CD4-positive, alpha-beta T cell (primary cell): ENCODE results near the gene ARHGAP6. TPM values are rescaled to one million over a fixed set of nuclear protein-coding genes. Genes with fewer than 3 reads are reported as not detected.

Source experiments
- ATAC-seq: fragments of 200-7000 bp; cut with Tn5 transposase; one replicate; pipeline ENCODE4 v1.10.0; 2022; ENCODE audit warnings: mild to moderate bottlenecking; ENCODE audit not compliant: poor library complexity
- CTCF ChIA-PET: fragments of 350-600 bp; sonication (Branson Sonifier 250); formaldehyde crosslinking; loops from one replicate; lab custom pipeline; 2021; ENCODE audit warnings: antibody characterized with exemption, inconsistent platforms; lab: Charles Lee
- POLR2A ChIA-PET: fragments of 350-600 bp; sonication (Branson Sonifier 250); formaldehyde crosslinking; loops from one replicate; lab custom pipeline; 2021; ENCODE audit warnings: antibody characterized with exemption, inconsistent platforms; lab: Charles Lee
- DNase-seq, 14 experiments: peaks; one replicate each; pipeline ENCODE4 v3.0.0-alpha.2; 2013 to 2020; ENCODE audit warnings: mixed read lengths in 2 of 14
- H3K27ac ChIP-seq, 2 donors: one replicate each; pipeline versions ENCODE4 v1.5.1 to v1.7.0; 2013; ENCODE audit warnings: low read length in 2 of 2, low read depth in 1 of 2, mild to moderate bottlenecking in 1 of 2
- H3K27me3 ChIP-seq, 2 experiments: 1 replicate in 1 of 2; 2 replicates in 1 of 2; pipeline versions ENCODE4 v1.6.1 to v1.7.0; 2013; ENCODE audit warnings: low read length in 2 of 2, control low read depth in 1 of 2, mild to moderate bottlenecking in 1 of 2, moderate library complexity in 1 of 2; ENCODE audit not compliant: insufficient read depth in 2 of 2, control insufficient read depth in 1 of 2
- H3K36me3 ChIP-seq: one replicate; pipeline ENCODE4 v1.6.1; 2013; ENCODE audit warnings: low read length, control low read depth; ENCODE audit not compliant: insufficient read depth
- H3K4me1 ChIP-seq: one replicate; pipeline ENCODE4 v1.6.1; 2013; ENCODE audit warnings: low read length, control low read depth; ENCODE audit not compliant: insufficient read depth
- H3K4me3 ChIP-seq: one replicate; pipeline ENCODE4 v1.5.1; 2013; ENCODE audit warnings: mild to moderate bottlenecking, low read length, moderate library complexity
- H3K9me3 ChIP-seq, 2 experiments: 1 replicate in 1 of 2; 2 replicates in 1 of 2; pipeline versions ENCODE4 v1.6.1 to v1.7.0; 2013; ENCODE audit warnings: low read length in 2 of 2, mild to moderate bottlenecking in 2 of 2, control low read depth in 1 of 2, moderate library complexity in 1 of 2; ENCODE audit not compliant: control insufficient read depth in 1 of 2, insufficient read depth in 1 of 2
- H3K27ac Mint-ChIP-seq: one replicate; pipeline ENCODE4 v1.8.0; 2020; ENCODE audit warnings: mixed read lengths
- H3K27me3 Mint-ChIP-seq: one replicate; pipeline ENCODE4 v1.8.0; 2021; ENCODE audit warnings: mixed read lengths
- H3K36me3 Mint-ChIP-seq: one replicate; pipeline ENCODE4 v1.8.0; 2021; ENCODE audit warnings: low read depth, mixed read lengths
- H3K4me1 Mint-ChIP-seq: one replicate; pipeline ENCODE4 v1.8.0; 2021; ENCODE audit warnings: low read depth, mixed read lengths
- H3K4me3 Mint-ChIP-seq: one replicate; pipeline ENCODE4 v1.8.0; 2020; ENCODE audit warnings: mild to moderate bottlenecking, mixed read lengths
- H3K9me3 Mint-ChIP-seq: one replicate; pipeline ENCODE4 v1.8.0; 2020; ENCODE audit warnings: mixed read lengths
- CTCF ChIP-seq: fragments of 200-600 bp; IDR thresholded peaks from one replicate; pipeline ENCODE4 v1.8.0; 2022; ENCODE audit warnings: antibody characterized with exemption, mild to moderate bottlenecking
- intact Hi-C, 2 experiments: fragments of 100-400 bp; cut with DNase I in 1 of 2; cut with micrococcal nuclease in 1 of 2; formaldehyde crosslinking; loops; one replicate each; pipeline versions ENCODE4 v1.15.1 to v1.9.0; 2023 to 2025; cut with DNase I, micrococcal nuclease
- total RNA-seq, 174 experiments: library from RNA in 2 of 174; stranded (reverse) in 2 of 174; gene quantifications; one replicate each; pipeline ENCODE4 v1.2.3 and lab custom pipeline; 2021 to 2026

The ARHGAP6 gene
- total RNA-seq, 2 experiments from 2014 or later, result not detected

DNA sequence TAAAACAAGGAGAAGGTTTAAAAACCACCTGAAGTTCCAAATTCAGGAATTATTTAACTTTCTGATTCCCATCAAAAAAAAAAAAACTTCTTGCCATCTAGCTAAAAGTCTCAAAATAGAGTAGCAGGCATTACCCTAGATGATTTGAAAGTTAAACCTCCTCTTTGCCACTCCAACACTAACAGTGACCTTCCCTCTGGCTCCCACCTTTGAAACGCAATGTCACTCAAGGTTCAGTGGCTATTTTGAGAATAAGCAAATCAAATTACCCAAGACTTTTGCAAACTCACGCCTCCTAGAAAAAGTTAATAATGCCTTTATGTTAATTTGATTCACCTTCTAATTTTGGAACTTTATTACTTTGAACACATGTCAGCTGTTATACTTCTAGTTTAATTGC is 103.2 kb downstream of the ARHGAP6 start:
- no peak overlapping the region for H3K4me3 Mint-ChIP-seq
- no peaks in the 10 kb centered on the region for H3K36me3 Mint-ChIP-seq

GRCh38 chrX:11558972-11559371 is 106.7 kb downstream of the ARHGAP6 start:
- H3K4me3 ChIP-seq, result no peak overlapping the region
- no peaks in the 10 kb centered on the region for H3K4me1 ChIP-seq
- Mint-ChIP-seq H3K36me3 (no peaks in the 10 kb centered on the region), H3K4me1 (no peaks in the 10 kb centered on the region), H3K9me3 (no peaks in the 10 kb centered on the region), H3K27me3 (peaks cover 7% of the 10 kb centered on the region), H3K4me3 (no peak overlapping the region), H3K27ac (no peak overlapping the region)
- no peaks in the 10 kb centered on the region for H3K9me3 ChIP-seq
- ChIA-PET CTCF (no interaction called here), POLR2A (no interaction called here)
- ATAC-seq (peak; percentile 56), DNase-seq (peak; percentile 1 to 59 (median 33))
- H3K27me3 ChIP-seq, result no peaks in the 10 kb centered on the region
- no peak overlapping the region for H3K27ac ChIP-seq
- H3K36me3 ChIP-seq, result no peaks in the 10 kb centered on the region
- TF ChIP-seq CTCF, result no peak
- intact Hi-C loops, result no loop called here

More for the DNA sequence above, 103.2 kb downstream of the ARHGAP6 start:
- DNase-seq (no peak), ATAC-seq (no peak)
- ChIA-PET CTCF (no interaction called here), POLR2A (no interaction called here)
- no peak overlapping the region for H3K4me3 ChIP-seq
- H3K36me3 ChIP-seq, result no peaks in the 10 kb centered on the region
- H3K27ac Mint-ChIP-seq, result no peak overlapping the region
- H3K4me1 Mint-ChIP-seq, result no peaks in the 10 kb centered on the region
- no peaks in the 10 kb centered on the region for H3K27me3 Mint-ChIP-seq
- no peaks in the 10 kb centered on the region for H3K9me3 Mint-ChIP-seq
- intact Hi-C loops, result no loop called here
- no peak overlapping the region for H3K27ac ChIP-seq
- H3K4me1 ChIP-seq, result no peaks in the 10 kb centered on the region
- H3K27me3 ChIP-seq, result no peaks in the 10 kb centered on the region
- no peaks in the 10 kb centered on the region for H3K9me3 ChIP-seq
- TF ChIP-seq CTCF, result no peak

DNA sequence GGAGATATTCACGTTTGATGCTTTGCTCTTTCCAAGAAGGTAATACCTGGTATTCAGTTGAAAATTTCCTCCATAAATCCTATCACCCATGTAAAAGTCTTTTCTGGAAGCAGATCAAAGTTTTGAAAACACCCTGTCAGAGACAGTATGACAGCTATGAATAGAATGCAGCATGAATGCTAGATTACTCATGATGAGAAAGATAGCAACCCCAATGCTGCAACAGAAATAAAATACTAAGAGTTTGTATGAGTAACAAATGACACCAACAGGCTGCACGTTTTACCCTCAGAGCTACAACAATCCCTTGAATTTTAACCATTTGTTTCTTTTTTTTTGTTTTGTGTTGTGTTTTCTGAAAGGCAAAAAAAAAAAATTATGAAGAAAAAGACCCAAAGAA is 108.6 kb downstream of the ARHGAP6 start:
- ATAC-seq (no peak), DNase-seq (no peak)
- ChIA-PET CTCF (interaction anchor here (1.3 kb wide), 1 partner anchor 12 kb away, joined by 4 read pairs; no protein-coding TSS in a partner anchor), POLR2A (no interaction called here)
- H3K36me3 ChIP-seq, result no peaks in the 10 kb centered on the region
- H3K4me1 Mint-ChIP-seq, result no peaks in the 10 kb centered on the region
- no peaks in the 10 kb centered on the region for H3K36me3 Mint-ChIP-seq
- H3K9me3 ChIP-seq, result no peaks in the 10 kb centered on the region
- H3K4me3 Mint-ChIP-seq, result no peak overlapping the region
- H3K4me1 ChIP-seq, result no peaks in the 10 kb centered on the region
- intact Hi-C loops, result no loop called here
- H3K27me3 ChIP-seq, result no peaks in the 10 kb centered on the region
- H3K27ac Mint-ChIP-seq, result no peak overlapping the region
- H3K4me3 ChIP-seq, result no peak overlapping the region
- H3K9me3 Mint-ChIP-seq, result no peaks in the 10 kb centered on the region
- TF ChIP-seq CTCF, result no peak
- no peak overlapping the region for H3K27ac ChIP-seq
- peaks cover 13% of the 10 kb centered on the region for H3K27me3 Mint-ChIP-seq
